HEK293 (cell line): ENCODE results near the gene PCDHA6.
"Not testable (repeated sequence)": the region's sequence is repeated elsewhere in the genome, so short reads cannot be mapped to it uniquely, and the experiment has no call there.

Experiments
- GLI4 ChIP-seq: fragments of 450-650 bp; formaldehyde crosslinking; IDR thresholded peaks from 2 replicates; pipeline ENCODE4 v1.5.1; 2016; ENCODE audit warnings: missing biosample characterization, missing genetic modification characterization
- SP7 ChIP-seq: fragments of 450-650 bp; formaldehyde crosslinking; IDR thresholded peaks from 2 replicates; pipeline ENCODE4 v1.5.1; 2016; ENCODE audit warnings: missing biosample characterization, missing genetic modification characterization
- YY1 ChIP-seq: fragments of 450-650 bp; formaldehyde crosslinking; IDR thresholded peaks from 2 replicates; pipeline ENCODE4 v1.5.1; 2018; ENCODE audit warnings: missing biosample characterization, missing genetic modification characterization
- ZBTB20 ChIP-seq: fragments of 450-650 bp; formaldehyde crosslinking; IDR thresholded peaks from 2 replicates; pipeline ENCODE4 v1.5.1; 2016; ENCODE audit warnings: missing biosample characterization, missing genetic modification characterization
- ZBTB48 ChIP-seq: fragments of 450-650 bp; formaldehyde crosslinking; IDR thresholded peaks from 2 replicates; pipeline ENCODE4 v1.5.1; 2016; ENCODE audit warnings: missing biosample characterization, missing genetic modification characterization
- ZNF571 ChIP-seq: fragments of 450-650 bp; formaldehyde crosslinking; IDR thresholded peaks from 2 replicates; pipeline ENCODE4 v1.5.0; 2017; ENCODE audit warnings: missing biosample characterization, missing genetic modification characterization
- ZNF600 ChIP-seq: fragments of 450-650 bp; formaldehyde crosslinking; IDR thresholded peaks from 2 replicates; pipeline ENCODE4 v1.5.1; 2016; ENCODE audit warnings: missing biosample characterization, missing genetic modification characterization
- ZNF701 ChIP-seq: fragments of 450-650 bp; formaldehyde crosslinking; IDR thresholded peaks from 2 replicates; pipeline ENCODE4 v1.5.1; 2016; ENCODE audit warnings: missing biosample characterization, missing genetic modification characterization
- ZNF76 ChIP-seq: fragments of 450-650 bp; formaldehyde crosslinking; IDR thresholded peaks from 2 replicates; pipeline ENCODE4; 2016; ENCODE audit warnings: low read depth, missing biosample characterization, missing genetic modification characterization, borderline replicate concordance
- TF ChIP-seq, protein P1 (sequence below): fragments of 450-650 bp; formaldehyde crosslinking; IDR thresholded peaks from 2 replicates; pipeline ENCODE4 v1.5.1; 2017; ENCODE audit warnings: missing biosample characterization, missing genetic modification characterization
- TF ChIP-seq, protein P2 (sequence below): fragments of 450-650 bp; formaldehyde crosslinking; IDR thresholded peaks from 2 replicates; pipeline ENCODE4 v1.5.1; 2016; ENCODE audit warnings: missing biosample characterization, missing genetic modification characterization
- TF ChIP-seq, protein P3 (sequence below): fragments of 450-650 bp; formaldehyde crosslinking; IDR thresholded peaks from 2 replicates; pipeline ENCODE4 v1.5.1; 2016; ENCODE audit warnings: missing biosample characterization, missing genetic modification characterization

DNA sequence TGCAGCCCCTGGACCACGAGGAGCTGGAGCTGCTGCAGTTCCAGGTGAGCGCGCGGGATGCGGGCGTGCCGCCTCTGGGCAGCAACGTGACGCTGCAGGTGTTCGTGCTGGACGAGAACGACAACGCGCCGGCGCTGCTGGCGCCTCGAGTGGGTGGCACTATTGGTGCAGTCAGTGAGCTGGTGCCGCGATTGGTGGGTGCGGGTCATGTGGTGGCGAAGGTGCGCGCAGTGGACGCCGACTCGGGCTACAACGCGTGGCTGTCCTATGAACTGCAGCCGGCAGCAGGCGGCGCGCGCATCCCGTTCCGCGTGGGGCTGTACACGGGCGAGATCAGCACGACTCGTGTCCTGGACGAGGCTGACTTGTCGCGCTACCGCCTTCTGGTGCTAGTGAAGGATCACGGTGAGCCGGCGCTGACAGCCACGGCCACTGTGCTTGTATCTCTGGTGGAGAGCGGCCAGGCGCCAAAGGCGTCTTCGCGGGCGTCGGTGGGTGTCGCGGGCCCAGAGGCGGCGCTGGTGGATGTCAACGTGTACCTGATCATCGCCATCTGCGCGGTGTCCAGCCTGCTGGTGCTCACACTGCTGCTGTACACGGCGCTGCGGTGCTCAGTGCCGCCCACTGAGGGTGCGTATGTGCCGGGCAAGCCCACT lies 39.8 kb upstream of the PCDHA6 start:
- not testable (repeated sequence) for TF ChIP-seq ZBTB48 (tag by site-specific recombination); ZNF600 (tag by site-specific recombination); ZBTB20 (tag by site-specific recombination); ZNF76 (tag by site-specific recombination); GLI4 (tag by site-specific recombination); SP7 (tag by site-specific recombination); ZNF571 (tag by site-specific recombination); ZNF701 (tag by site-specific recombination); YY1
- TF ChIP-seq, protein P1, sequence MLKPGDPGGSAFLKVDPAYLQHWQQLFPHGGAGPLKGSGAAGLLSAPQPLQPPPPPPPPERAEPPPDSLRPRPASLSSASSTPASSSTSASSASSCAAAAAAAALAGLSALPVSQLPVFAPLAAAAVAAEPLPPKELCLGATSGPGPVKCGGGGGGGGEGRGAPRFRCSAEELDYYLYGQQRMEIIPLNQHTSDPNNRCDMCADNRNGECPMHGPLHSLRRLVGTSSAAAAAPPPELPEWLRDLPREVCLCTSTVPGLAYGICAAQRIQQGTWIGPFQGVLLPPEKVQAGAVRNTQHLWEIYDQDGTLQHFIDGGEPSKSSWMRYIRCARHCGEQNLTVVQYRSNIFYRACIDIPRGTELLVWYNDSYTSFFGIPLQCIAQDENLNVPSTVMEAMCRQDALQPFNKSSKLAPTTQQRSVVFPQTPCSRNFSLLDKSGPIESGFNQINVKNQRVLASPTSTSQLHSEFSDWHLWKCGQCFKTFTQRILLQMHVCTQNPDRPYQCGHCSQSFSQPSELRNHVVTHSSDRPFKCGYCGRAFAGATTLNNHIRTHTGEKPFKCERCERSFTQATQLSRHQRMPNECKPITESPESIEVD = not testable (repeated sequence)
- TF ChIP-seq, protein P2, sequence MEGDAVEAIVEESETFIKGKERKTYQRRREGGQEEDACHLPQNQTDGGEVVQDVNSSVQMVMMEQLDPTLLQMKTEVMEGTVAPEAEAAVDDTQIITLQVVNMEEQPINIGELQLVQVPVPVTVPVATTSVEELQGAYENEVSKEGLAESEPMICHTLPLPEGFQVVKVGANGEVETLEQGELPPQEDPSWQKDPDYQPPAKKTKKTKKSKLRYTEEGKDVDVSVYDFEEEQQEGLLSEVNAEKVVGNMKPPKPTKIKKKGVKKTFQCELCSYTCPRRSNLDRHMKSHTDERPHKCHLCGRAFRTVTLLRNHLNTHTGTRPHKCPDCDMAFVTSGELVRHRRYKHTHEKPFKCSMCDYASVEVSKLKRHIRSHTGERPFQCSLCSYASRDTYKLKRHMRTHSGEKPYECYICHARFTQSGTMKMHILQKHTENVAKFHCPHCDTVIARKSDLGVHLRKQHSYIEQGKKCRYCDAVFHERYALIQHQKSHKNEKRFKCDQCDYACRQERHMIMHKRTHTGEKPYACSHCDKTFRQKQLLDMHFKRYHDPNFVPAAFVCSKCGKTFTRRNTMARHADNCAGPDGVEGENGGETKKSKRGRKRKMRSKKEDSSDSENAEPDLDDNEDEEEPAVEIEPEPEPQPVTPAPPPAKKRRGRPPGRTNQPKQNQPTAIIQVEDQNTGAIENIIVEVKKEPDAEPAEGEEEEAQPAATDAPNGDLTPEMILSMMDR (tag by site-specific recombination) = not testable (repeated sequence)
- TF ChIP-seq, protein P3, sequence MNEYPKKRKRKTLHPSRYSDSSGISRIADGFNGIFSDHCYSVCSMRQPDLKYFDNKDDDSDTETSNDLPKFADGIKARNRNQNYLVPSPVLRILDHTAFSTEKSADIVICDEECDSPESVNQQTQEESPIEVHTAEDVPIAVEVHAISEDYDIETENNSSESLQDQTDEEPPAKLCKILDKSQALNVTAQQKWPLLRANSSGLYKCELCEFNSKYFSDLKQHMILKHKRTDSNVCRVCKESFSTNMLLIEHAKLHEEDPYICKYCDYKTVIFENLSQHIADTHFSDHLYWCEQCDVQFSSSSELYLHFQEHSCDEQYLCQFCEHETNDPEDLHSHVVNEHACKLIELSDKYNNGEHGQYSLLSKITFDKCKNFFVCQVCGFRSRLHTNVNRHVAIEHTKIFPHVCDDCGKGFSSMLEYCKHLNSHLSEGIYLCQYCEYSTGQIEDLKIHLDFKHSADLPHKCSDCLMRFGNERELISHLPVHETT (tag by site-specific recombination) = not testable (repeated sequence)
